Thoracic aorta (tissue), 2 donors: Measurements from ENCODE around the gene SULF2. TPM values are rescaled to one million over a fixed set of nuclear protein-coding genes. Genes with fewer than 3 reads are reported as not detected.

ENCODE experiments used
- ATAC-seq: fragments of 150-250 bp; one replicate; pipeline ENCODE4 v1.8.0; 2017; ENCODE audit warnings: low read depth; ENCODE audit not compliant: insufficient number of reproducible peaks, low FRiP score
- DNase-seq: peaks from one replicate; pipeline ENCODE4 v3.0.0-alpha.2; 2020; ENCODE audit warnings: low spot score
- H3K27ac ChIP-seq, 2 donors: fragments of 200-600 bp; sonication (generic); 1 replicate in 1 of 2; 2 replicates in 1 of 2; pipeline ENCODE4 v1.5.1; 2016; ENCODE audit warnings: mild to moderate bottlenecking in 2 of 2, moderate library complexity in 2 of 2
- H3K27me3 ChIP-seq: fragments of 200-600 bp; sonication (generic); replicated peaks from 2 replicates; pipeline ENCODE4 v1.6.0; 2016; ENCODE audit warnings: mild to moderate bottlenecking; ENCODE audit not compliant: insufficient read depth
- H3K36me3 ChIP-seq: fragments of 200-600 bp; sonication (generic); one replicate; pipeline ENCODE4 v1.5.1; 2016
- H3K4me1 ChIP-seq, 2 donors: fragments of 200-600 bp; sonication (generic); 1 replicate in 1 of 2; 2 replicates in 1 of 2; pipeline versions ENCODE4 v1.5.1 to v1.6.0; 2016; ENCODE audit warnings: low read depth in 2 of 2, mild to moderate bottlenecking in 1 of 2; ENCODE audit not compliant: control insufficient read depth in 1 of 2
- H3K4me3 ChIP-seq: fragments of 200-600 bp; sonication (generic); 2 replicates; pipeline ENCODE4 v1.5.1; 2016; ENCODE audit warnings: mild to moderate bottlenecking
- H3K9me3 ChIP-seq: fragments of 200-600 bp; sonication (generic); 2 replicates; pipeline ENCODE4 v1.5.1; 2016
- total RNA-seq, 2 donors: library from RNA; depleted of rRNA; stranded (reverse); fragments of >200 nt; gene quantifications; one replicate each; pipeline versions ENCODE4 v1.1.0 to v1.2.3, GENCODE V29; 2016
- TF ChIP-seq, protein P1 (sequence below): fragments of 200-600 bp; sonication (generic); IDR thresholded peaks from one replicate; pipeline ENCODE4 v1.5.1; 2019; ENCODE audit warnings: antibody characterized with exemption

The SULF2 gene
- total RNA-seq, 2 donors from 2014 or later = 39.0 to 53.9 TPM

DNA sequence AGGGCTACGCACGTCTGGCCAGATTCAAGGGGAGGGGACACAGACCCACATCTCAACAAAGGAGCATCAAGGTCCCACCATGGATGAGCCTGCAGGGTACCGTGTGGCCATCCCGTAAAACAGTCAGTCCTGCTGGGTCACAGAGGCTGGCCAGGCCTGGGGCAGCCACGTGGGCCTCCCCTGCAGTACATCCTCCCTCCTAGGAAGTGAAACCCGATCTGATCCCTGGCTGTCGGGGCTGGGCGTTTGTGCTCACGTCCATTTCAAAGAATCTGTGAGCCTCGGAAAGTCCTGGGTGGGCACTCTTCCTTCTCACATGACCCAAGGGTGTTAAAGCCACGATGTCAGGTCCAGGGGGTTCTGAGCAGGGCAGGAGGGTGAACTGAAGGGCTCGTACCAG is 14.3 kb downstream of the SULF2 start:
- Histone ChIP-seq H3K4me1 (peaks cover 4 to 24% of the 10 kb centered on the region in 2 donors), H3K27me3 (no peaks in the 10 kb centered on the region), H3K27ac (no peak overlapping the region), H3K36me3 (no peaks in the 10 kb centered on the region), H3K4me3 (no peak overlapping the region), H3K9me3 (no peaks in the 10 kb centered on the region)
- DNase-seq = no peak
- TF ChIP-seq, protein P1, sequence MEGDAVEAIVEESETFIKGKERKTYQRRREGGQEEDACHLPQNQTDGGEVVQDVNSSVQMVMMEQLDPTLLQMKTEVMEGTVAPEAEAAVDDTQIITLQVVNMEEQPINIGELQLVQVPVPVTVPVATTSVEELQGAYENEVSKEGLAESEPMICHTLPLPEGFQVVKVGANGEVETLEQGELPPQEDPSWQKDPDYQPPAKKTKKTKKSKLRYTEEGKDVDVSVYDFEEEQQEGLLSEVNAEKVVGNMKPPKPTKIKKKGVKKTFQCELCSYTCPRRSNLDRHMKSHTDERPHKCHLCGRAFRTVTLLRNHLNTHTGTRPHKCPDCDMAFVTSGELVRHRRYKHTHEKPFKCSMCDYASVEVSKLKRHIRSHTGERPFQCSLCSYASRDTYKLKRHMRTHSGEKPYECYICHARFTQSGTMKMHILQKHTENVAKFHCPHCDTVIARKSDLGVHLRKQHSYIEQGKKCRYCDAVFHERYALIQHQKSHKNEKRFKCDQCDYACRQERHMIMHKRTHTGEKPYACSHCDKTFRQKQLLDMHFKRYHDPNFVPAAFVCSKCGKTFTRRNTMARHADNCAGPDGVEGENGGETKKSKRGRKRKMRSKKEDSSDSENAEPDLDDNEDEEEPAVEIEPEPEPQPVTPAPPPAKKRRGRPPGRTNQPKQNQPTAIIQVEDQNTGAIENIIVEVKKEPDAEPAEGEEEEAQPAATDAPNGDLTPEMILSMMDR = no peak
- no peak for ATAC-seq

DNA sequence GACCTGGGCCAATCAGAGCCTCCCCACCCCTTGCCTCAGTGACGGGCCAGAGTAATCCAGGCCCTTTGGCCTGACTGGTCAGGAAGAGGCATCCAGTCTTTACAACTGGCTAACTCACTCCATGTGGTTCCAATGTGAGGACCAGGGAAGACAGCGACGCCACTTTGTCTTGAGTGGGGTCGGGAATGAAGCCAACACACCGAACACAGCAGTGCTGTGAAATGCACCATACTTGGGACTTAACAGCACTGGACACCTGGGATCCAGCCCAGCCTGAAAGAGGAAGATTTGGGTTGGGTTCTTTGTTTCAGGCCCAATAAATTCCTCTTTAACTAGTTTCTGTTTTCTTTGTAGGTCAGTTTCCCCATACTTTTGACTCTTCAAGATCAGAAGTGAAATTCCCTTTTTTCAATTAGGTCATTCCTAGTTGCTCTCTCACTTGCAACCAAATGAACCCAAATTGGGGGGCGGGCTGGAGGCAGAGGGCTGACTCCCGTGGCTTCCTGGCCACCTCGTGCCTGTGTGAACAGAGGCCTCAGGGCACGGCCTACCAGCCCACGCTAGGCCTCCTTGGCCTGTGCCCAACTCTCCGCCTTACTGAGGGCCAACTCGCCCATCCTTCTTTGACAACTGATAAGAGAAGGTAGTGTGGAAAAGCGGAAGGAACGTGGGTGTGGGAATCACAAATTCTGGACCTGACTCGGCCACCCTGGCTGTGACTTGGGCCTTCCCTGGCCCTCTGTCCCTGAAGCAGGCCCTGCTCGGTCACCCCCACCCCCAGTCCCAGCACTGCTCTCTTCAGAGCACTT is 17.1 kb downstream of the SULF2 start:
- Histone ChIP-seq H3K27me3 (no peaks in the 10 kb centered on the region), H3K9me3 (no peaks in the 10 kb centered on the region), H3K4me1 (peaks cover 0 to 9% of the 10 kb centered on the region in 2 donors), H3K27ac (no peak overlapping the region), H3K36me3 (no peaks in the 10 kb centered on the region), H3K4me3 (no peak overlapping the region)
- DNase-seq (no peak), ATAC-seq (no peak)
- TF ChIP-seq, protein P1 = no peak

DNA sequence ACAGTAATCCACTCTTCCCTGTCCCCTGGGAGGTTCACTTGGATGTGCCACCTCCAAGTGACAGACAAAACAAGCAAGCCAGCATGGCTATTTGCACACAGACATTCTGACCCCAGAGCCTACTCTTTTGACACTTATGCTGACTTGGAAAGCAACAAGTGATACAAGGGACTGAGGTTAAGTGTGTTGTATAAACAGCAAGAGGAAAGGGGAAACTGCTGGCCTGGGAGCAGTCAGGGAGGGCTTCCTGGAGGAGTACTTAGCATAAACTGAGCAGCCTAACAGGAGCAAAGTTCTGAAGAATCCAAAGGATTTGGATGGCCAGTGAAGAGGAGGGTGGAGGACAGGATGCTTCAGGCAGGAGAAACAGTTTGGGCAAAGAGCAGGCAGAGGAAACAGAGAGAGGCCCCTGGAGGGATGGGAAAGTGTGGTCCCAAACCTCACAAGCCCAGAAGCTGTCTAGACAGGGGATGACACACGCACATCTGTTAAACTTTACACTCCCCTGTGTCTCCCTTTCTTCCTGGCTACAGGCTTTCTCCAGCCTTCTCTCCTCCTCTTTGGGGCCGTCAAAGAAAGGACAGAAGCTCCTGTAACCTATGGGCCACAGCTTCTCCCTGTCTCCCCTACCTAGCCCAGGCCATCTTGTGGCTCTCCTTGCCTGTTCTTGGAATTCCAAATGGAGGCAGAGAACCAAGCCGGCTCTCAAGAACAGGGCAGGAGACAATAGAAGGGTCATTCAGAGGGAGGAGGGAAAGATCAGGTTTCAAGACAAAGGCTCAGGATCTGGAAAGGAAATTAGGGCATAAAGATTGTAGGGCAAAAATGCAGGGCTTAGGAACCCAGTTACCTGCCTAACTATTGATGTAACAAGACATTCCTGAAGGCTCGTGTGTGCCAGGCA is 19.3 kb downstream of the SULF2 start:
- TF ChIP-seq, protein P1 = no peak
- H3K27ac ChIP-seq = no peak overlapping the region
- no peak overlapping the region for H3K4me3 ChIP-seq
- H3K36me3 ChIP-seq = no peaks in the 10 kb centered on the region
- H3K4me1 ChIP-seq = peaks cover 0 to 6% of the 10 kb centered on the region in 2 donors
- no peak for DNase-seq
- H3K9me3 ChIP-seq = no peaks in the 10 kb centered on the region
- no peak for ATAC-seq
- H3K27me3 ChIP-seq = no peaks in the 10 kb centered on the region

DNA sequence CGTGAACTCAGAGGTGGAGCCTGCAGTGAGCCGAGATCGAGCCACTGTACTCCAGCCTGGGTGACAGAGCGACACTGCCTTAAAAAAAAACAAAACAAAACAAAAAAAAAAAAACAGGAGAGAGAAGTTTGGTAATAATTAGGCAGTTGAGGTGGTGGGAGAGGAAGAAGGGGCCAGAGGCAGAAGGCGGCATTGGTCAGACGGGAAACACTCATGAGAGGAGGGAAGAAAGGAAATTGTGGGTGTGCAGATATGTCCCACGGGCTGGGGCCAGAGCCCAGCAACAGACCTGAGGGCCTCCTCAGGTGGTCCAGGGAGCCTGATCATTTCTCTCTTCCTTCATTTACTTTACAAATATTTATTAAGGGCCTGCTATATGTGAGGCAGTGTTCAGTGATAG is 20.0 kb downstream of the SULF2 start:
- Histone ChIP-seq H3K27ac (no peak overlapping the region), H3K9me3 (no peaks in the 10 kb centered on the region), H3K27me3 (no peaks in the 10 kb centered on the region), H3K4me1 (peaks cover 0 to 6% of the 10 kb centered on the region in 2 donors), H3K4me3 (no peak overlapping the region), H3K36me3 (no peaks in the 10 kb centered on the region)
- DNase-seq (no peak), ATAC-seq (no peak)
- TF ChIP-seq, protein P1 = no peak

DNA sequence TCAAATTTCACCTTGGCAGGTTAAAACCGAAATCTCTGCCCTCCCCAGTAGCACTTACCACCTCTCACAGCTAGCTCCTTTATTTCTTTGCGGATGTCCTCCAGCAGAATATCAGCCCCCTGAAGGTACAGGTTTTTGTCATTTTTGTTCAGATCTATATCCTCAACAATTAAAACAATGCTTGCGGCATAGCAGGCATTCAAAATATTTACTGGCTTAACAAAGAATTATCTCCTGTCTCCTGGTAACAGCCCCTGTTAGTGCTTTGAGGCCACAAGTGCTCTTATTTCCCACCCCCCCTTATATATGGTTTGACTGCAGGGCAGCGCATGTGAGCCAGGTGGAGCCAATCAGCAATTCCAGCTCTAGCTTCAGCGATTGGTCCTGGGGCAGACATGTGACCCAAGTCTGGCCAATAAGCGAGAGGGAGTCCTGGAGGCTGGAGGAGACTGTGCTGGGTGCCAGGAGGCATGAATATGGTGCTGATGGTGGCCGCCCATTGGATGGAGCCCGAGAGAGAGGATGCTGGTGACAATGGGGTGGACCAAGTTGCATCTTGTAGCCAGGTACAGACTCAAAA is 21.0 kb downstream of the SULF2 start:
- Histone ChIP-seq H3K27ac (no peak overlapping the region), H3K9me3 (no peaks in the 10 kb centered on the region), H3K27me3 (no peaks in the 10 kb centered on the region), H3K4me3 (no peak overlapping the region), H3K4me1 (peaks cover 0 to 14% of the 10 kb centered on the region in 2 donors), H3K36me3 (no peaks in the 10 kb centered on the region)
- no peak for ATAC-seq
- TF ChIP-seq, protein P1 = no peak
- DNase-seq = no peak
